Tibial nerve (tissue), 4 donors: ENCODE results near the gene FAAH. TPM values are rescaled to one million over a fixed set of nuclear protein-coding genes. Genes with fewer than 3 reads are reported as not detected.

Experiments used
- DNase-seq, 2 donors: peaks; one replicate each; pipeline ENCODE4 v3.0.0-alpha.2; 2019; ENCODE audit warnings: low spot score in 2 of 2
- H3K27ac ChIP-seq, 4 donors: fragments of 200-600 bp; sonication (generic) in 3 of 4; one replicate each; pipeline ENCODE4 v1.5.1; 2017 to 2019; ENCODE audit warnings: mild to moderate bottlenecking in 1 of 4
- H3K27me3 ChIP-seq, 2 donors: fragments of 200-600 bp; sonication (generic) in 1 of 2; one replicate each; pipeline versions ENCODE4 v1.5.1 to v1.6.0; 2017 to 2019
- H3K36me3 ChIP-seq, 3 donors: fragments of 200-600 bp; sonication (generic); one replicate each; pipeline ENCODE4 v1.5.1; 2018 to 2019
- H3K4me1 ChIP-seq, 4 donors: fragments of 200-600 bp; sonication (generic) in 3 of 4; one replicate each; pipeline ENCODE4 v1.5.1; 2017 to 2019
- H3K4me3 ChIP-seq, 4 donors: fragments of 200-600 bp; sonication (generic) in 3 of 4; one replicate each; pipeline ENCODE4 v1.5.1; 2017 to 2019; ENCODE audit warnings: mild to moderate bottlenecking in 1 of 4, moderate library complexity in 1 of 4
- H3K9me3 ChIP-seq, 4 donors: fragments of 200-600 bp; sonication (generic) in 3 of 4; one replicate each; pipeline ENCODE4 v1.5.1; 2017 to 2019
- CTCF ChIP-seq, 5 experiments: fragments of 200-600 bp in 3 of 5; fragments of 450-650 bp in 2 of 5; sonication (generic) in 3 of 5; IDR thresholded peaks; one replicate each; pipeline ENCODE4 v1.5.1; 2016 to 2019; ENCODE audit warnings: antibody characterized with exemption in 5 of 5, mild to moderate bottlenecking in 3 of 5, moderate library complexity in 2 of 5
- EP300 ChIP-seq, 2 donors: sonication (generic); formaldehyde crosslinking; IDR thresholded peaks; one replicate each; pipeline ENCODE4 v1.6.1; 2017; ENCODE audit warnings: antibody characterized with exemption in 2 of 2, mild to moderate bottlenecking in 1 of 2
- POLR2A ChIP-seq, 2 donors: fragments of 450-650 bp; IDR thresholded peaks; one replicate each; pipeline ENCODE4 v1.6.1; 2017; ENCODE audit warnings: antibody characterized with exemption in 2 of 2, mild to moderate bottlenecking in 2 of 2, moderate library complexity in 2 of 2
- WGBS, 2 donors: methylation state at CpG; one replicate each; pipeline ENCODE4 v1.1.5; 2018; 5-methylcytosine and 5-hydroxymethylcytosine counted together
- total RNA-seq, 4 donors: library from RNA; depleted of rRNA; stranded (reverse); fragments of >200 nt; gene quantifications; one replicate each; pipeline ENCODE4 v1.1.0, GENCODE V29; 2016

The FAAH gene
- total RNA-seq, 4 donors from 2014 or later: 42.3 to 135 (median 121) TPM

DNA sequence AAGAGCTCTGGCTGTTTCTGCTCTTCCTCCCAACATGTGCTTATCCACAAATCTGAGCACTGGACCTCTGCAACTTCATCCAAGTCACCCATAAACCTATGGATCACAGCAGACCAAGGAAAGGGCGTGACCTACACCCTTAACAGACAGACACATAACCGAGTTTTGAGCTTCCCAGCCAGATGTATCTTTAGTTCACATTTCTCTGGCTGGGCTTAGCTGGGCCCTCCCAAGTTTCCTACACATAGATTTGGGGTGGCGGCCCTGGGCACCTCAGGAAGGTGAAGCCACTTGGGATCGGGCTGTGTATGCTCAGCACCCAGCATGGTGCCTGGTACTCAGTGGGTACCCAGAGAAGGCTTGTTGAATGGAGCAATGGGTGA, 26.4 kb downstream of the FAAH start:
- H3K4me3 ChIP-seq: no peak overlapping the region
- DNase-seq: no peak

GRCh38 chr1:46421739-46422138, 27.6 kb downstream of the FAAH start:
- no peaks in the 10 kb centered on the region for H3K36me3 ChIP-seq
- H3K9me3 ChIP-seq: no peaks in the 10 kb centered on the region
- H3K27ac ChIP-seq: no peak overlapping the region
- peaks cover 0 to 7% of the 10 kb centered on the region in 2 donors for H3K27me3 ChIP-seq
- no peak for TF ChIP-seq CTCF (IDR thresholded peaks at IDR 0.05)
- TF ChIP-seq POLR2A (IDR thresholded peaks at IDR 0.05): no peak
- no peak for TF ChIP-seq EP300 (IDR thresholded peaks at IDR 0.05)
- 60 to 69% methylated on average over 5 of the region's 5 CpGs for WGBS, 2 donors
- no peak overlapping the region for H3K4me3 ChIP-seq
- H3K4me1 ChIP-seq: no peaks in the 10 kb centered on the region
- DNase-seq: no peak

More for the DNA sequence above, 26.4 kb downstream of the FAAH start:
- H3K27me3 ChIP-seq: no peaks in the 10 kb centered on the region
- no peak overlapping the region for H3K27ac ChIP-seq
- WGBS, 2 donors: 75 to 76% methylated on average over 4 of the region's 4 CpGs
- no peaks in the 10 kb centered on the region for H3K9me3 ChIP-seq
- peaks cover 0 to 4% (median 0%) of the 10 kb centered on the region in 3 donors for H3K36me3 ChIP-seq
- no peaks in the 10 kb centered on the region for H3K4me1 ChIP-seq
- TF ChIP-seq CTCF (IDR thresholded peaks at IDR 0.05) (no peak), POLR2A (IDR thresholded peaks at IDR 0.05) (no peak)

GRCh38 chr1:46422261-46422871, 28.2 kb downstream of the FAAH start:
- Histone ChIP-seq H3K9me3 (no peaks in the 10 kb centered on the region), H3K27me3 (peaks cover 0 to 7% of the 10 kb centered on the region in 2 donors), H3K36me3 (no peaks in the 10 kb centered on the region), H3K4me1 (no peaks in the 10 kb centered on the region), H3K27ac (no peak overlapping the region), H3K4me3 (no peak overlapping the region)
- WGBS, 2 donors: 87 to 90% methylated on average over 9 of the region's 9 CpGs
- TF ChIP-seq EP300 (IDR thresholded peaks at IDR 0.05) (no peak), POLR2A (IDR thresholded peaks at IDR 0.05) (no peak), CTCF (IDR thresholded peaks at IDR 0.05) (no peak)
- no peak for DNase-seq

DNA sequence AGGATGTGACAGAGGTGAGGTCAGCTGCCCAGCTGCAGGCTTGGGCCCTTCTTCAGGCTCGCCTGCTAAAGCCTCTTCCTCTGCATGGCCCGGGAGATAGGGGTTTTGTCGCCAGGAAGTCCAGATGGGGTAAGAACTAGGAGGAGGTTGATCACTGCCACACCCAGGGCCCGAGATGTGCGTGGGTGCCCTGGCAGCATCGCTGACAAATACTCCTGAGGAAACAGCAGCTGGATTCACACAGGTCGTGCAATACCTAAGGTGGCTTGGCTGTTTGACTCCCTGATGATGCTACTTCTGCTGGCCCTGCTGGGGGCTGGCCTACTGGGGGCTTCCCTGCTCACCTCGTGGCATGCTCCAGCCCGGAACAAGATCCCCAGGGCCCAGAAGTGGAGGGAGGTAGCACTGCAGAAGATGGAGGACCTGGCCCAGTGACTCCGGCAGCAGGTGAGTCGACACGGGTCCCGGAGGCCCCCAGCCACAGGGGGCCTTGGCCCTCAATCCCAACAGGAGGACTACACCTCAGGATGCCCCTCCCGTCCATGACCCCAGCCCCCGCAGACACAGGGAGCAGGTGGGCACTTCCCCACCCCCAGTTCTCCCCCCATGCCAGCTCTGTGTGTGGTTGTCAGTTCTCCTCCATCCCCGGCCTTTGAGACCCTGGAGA, 29.6 kb downstream of the FAAH start:
- TF ChIP-seq CTCF (IDR thresholded peaks at IDR 0.05): no peak
- no peak for TF ChIP-seq EP300 (IDR thresholded peaks at IDR 0.05)
- no peak for TF ChIP-seq POLR2A (IDR thresholded peaks at IDR 0.05)

DNA sequence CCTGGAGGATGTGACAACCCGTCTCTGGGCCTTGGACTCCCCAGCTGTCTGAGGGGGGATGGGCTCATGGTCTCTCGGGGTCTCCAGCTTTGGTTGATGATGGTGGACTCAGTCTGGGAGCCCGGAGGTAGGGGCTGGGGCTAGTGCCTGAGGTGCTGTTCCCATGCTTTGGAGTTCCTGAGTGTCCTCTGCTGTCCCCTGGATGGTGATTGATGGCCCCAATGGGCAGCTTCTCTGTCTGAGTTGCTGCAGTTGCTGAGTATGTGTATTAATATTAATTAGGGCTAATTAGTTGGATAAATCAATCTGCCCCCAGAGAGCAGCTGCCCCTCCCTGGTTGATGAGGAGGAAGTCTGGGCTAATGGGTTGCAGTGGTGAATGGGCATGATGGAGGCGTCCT, 30.6 kb downstream of the FAAH start:
- Histone ChIP-seq H3K4me3 (no peak overlapping the region), H3K9me3 (no peaks in the 10 kb centered on the region), H3K36me3 (no peaks in the 10 kb centered on the region), H3K27me3 (peaks cover 0 to 7% of the 10 kb centered on the region in 2 donors), H3K27ac (no peak overlapping the region), H3K4me1 (no peaks in the 10 kb centered on the region)
- 74 to 75% methylated on average over 4 of the region's 4 CpGs for WGBS, 2 donors
- no peak for TF ChIP-seq POLR2A (IDR thresholded peaks at IDR 0.05)
- no peak for DNase-seq

More for the DNA sequence above, 29.6 kb downstream of the FAAH start:
- DNase-seq: no peak
- no peaks in the 10 kb centered on the region for H3K9me3 ChIP-seq
- H3K4me3 ChIP-seq: no peak overlapping the region
- H3K4me1 ChIP-seq: no peaks in the 10 kb centered on the region
- WGBS, 2 donors: 73 to 74% methylated on average over 11 to 15 of the region's 16 CpGs
- H3K27me3 ChIP-seq: peaks cover 0 to 7% of the 10 kb centered on the region in 2 donors
- no peak overlapping the region for H3K27ac ChIP-seq
- H3K36me3 ChIP-seq: no peaks in the 10 kb centered on the region
